Activated CD4-positive, alpha-beta T cell treated with anti-CD3 and anti-CD28 coated beads, Interleukin-2, amount 50 U/mL, for 24 hours (primary cell): ENCODE data around the gene SERPINA3.
"Not testable (repeated sequence)": the region's sequence is repeated elsewhere in the genome, so short reads cannot be mapped to it uniquely, and the experiment has no call there.

Experiments
- DNase-seq, 2 donors: peaks; one replicate each; pipeline ENCODE4 v3.0.0-alpha.2; 2020; ENCODE audit warnings: low read depth in 1 of 2, low spot score in 1 of 2

SERPINA3 gene

DNA sequence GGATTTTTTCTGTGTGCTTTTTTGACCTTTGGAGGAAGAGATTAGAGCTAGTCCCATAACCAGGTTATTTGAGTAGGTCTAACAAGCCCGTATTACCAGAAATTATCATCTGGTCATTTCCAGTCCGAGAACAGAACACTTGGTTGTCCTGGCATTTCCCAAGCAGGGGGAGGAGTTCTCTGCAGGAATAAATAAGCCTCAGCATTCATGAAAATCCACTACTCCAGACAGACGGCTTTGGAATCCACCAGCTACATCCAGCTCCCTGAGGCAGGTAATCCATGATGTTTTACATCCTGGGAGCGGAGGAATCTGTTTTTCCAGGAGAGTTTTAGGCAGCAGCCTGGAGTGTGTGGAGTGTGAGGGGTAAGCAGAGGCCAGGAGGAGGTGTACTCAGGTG, at the start of gene SERPINA3:
TSS of gene SERPINA3 (plus strand) at position 218 of the 400 bp plus-strand sequence. CDS start 2,051 bp downstream, outside the sequence.
- DNase-seq = no peak

DNA sequence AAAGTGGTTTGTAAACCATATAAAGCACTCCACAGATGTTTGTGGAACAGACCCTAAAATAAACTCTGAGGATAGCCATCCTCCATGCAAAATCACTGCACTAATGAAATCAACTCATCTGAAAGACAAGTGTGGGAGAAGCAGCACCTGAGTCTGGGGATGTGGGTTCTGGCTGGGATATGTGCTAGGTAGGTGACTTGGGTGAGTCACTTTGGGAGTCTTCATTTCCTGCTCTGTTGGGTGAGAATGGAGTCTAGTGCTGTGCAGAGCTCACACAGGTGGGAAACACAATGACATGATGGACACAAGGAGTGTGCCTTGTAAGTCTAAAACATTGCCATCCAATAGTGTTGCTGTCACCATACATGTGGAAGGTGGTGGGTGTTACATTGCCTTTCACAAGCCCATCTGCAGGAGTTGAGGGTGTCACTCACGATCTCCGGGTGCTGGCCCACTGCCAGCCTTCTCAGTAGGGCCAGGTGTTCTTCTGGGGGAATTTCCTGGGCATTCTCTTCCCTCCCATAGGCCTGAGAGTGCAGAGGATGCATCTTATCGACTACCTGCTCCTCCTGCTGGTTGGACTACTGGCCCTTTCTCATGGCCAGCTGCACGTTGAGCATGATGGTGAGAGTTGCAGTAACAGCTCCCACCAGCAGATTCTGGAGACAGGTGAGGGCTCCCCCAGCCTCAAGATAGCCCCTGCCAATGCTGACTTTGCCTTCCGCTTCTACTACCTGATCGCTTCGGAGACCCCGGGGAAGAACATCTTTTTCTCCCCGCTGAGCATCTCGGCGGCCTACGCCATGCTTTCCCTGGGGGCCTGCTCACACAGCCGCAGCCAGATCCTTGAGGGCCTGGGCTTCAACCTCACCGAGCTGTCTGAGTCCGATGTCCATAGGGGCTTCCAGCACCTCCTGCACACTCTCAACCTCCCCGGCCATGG, 49.0 kb upstream of the SERPINA3 start:
- DNase-seq = no peak

- DNase-seq = no peak
Observed at GRCh38 chr14:94564381-94564780, 47.8 kb upstream of the SERPINA3 start.

DNA sequence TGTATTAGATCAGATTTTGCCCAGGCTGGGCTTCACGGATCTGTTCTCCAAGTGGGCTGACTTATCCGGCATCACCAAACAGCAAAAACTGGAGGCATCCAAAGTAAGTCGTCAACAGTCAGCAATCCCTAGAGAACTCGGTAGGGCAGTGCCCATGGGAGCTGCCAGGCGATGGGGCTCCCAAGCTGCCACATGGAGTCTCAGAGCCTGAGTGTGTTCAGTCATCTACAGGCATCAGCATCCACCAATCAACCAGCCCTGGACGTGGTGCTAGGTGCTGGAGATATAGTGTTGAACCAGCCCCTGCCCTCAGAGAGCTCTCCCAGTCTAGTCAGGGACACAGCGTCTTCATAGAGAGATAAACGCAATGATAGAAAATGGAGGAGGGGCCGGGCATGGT, 44.0 kb upstream of the SERPINA3 start:
- no peak for DNase-seq

- DNase-seq = no peak
Observed at GRCh38 chr14:94569381-94570001, 42.7 kb upstream of the SERPINA3 start.

DNA sequence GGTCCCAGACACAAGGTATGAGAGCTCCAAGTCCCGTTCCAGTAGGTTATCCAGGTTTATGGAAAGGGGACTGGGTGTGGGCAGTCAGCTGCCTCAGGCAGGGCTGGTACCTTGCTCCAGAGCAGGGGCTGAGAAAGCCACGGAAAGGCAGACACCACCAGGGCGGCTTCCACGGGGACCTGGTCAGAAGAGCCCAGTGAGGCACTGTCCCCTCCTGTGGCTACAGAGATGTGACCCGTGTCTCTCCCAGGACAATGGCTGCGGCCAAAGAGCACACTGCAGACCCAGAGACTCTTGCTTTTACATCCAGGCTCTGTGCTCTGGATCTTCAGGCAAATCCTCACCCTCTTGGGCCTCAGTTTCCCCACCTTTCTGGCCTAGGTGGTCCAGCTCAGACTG, 42.2 kb upstream of the SERPINA3 start:
- no peak for DNase-seq

DNA sequence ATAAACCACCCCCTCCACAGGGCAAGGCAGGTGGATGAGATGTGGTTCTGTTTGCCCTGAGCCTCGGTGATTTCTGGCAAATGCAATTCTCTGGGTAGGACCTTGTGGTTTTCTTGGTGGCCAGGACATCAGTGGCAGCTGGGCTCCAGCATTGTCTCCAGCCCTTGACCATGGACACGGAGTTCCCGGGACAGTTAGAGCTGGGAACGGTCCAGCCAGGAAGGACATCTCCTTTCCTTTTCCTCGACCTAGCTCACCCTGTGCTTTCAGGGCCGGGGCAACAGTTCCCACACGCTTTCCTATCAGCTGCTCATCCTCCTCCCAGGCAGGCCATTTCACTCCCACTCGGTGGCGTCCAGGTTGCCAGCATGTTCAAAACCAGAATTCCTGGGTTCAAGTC, 41.8 kb upstream of the SERPINA3 start:
- no peak for DNase-seq

DNA sequence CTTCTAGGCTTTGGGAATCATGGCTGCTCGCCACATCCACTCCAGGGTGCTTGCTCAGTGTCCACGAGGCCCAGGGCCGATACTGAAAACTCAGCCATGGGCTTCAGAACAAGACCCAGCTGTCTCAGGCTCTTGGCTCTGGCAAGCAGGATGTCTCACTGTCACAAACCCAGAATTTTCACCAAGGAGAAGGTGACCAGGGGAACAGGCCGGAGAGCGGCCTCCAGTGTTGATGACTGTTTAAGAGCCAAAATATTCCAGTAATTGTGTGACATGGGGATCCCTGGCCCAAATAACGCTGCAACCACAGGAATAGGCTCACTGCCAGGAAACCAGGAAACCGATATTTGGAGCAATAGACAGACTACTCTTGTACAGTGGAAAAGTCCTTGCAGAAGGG, 40.8 kb upstream of the SERPINA3 start:
- DNase-seq = no peak

- no peak for DNase-seq
Observed at GRCh38 chr14:94571950-94572349, 40.2 kb upstream of the SERPINA3 start.

GRCh38 chr14:94572637-94573303, 39.4 kb upstream of the SERPINA3 start:
- DNase-seq = no peak

DNA sequence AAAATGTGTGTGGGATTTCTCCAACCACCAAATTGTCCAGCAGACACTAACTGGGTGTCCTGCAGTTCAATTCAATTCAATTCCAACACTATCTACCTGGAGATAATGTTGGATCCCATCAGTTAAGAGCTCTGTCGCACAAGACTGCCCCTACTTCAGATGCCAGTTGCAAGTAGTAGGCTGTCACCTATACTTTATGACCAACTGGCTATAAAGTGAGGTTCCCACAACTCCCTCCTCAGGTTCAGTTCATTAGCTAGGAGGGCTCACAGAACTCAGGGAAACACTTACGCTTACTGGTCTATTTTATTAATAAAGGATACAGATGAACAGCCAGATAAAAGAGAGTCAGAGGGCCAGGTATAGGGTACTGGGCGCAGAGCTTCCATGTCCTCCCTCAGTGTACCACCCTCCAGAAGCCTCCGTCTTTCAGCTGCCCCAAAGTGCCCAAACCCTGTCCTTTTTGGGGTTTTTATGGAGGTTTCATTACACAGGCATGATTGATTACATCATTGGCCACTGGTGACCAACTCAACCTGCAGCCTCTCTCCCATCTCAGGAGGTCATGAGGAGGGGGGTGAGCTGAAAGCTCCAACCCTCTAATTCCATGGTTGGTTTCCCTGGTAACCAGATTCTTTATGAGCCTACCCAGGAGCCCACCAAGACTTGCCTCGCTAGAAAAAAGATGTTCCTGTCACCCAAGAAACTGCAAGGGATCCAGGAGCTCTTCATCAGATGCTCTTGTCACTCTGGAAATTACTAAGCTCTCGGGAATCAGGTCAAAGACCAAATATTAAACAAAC, 38.5 kb upstream of the SERPINA3 start:
- no peak for DNase-seq

GRCh38 chr14:94574336-94574735, 37.9 kb upstream of the SERPINA3 start:
- DNase-seq = no peak

GRCh38 chr14:94575730-94576585, 36.2 kb upstream of the SERPINA3 start:
- no peak for DNase-seq

GRCh38 chr14:94577472-94577871, 34.7 kb upstream of the SERPINA3 start:
- DNase-seq = not testable (repeated sequence)

DNA sequence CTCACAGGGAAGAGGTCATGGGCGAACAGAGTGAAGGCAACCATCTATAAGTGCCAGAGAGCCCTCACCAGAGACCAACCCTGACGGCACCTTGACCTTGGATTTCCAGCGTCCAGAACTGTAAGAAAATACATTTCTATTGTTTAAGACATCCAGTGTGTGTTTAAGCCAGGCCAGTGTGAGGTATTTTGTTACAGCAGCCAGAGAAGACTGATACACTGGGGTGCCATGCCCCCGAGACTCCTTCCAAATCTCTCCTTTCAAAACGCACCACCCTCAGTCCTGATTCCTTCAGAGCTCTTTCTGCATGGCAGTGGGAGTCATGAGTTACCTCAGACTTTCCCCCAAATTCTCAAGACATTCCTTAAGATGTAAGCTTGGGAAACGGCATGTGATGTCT, 33.5 kb upstream of the SERPINA3 start:
- DNase-seq = no peak

GRCh38 chr14:94581127-94581999, 30.8 kb upstream of the SERPINA3 start, which contains the start of gene SERPINA5:
Gene SERPINA5 (plus strand): TSS chr14:94581426. CDS start chr14:94587363, 5,937 bp downstream.
- DNase-seq = no peak

DNA sequence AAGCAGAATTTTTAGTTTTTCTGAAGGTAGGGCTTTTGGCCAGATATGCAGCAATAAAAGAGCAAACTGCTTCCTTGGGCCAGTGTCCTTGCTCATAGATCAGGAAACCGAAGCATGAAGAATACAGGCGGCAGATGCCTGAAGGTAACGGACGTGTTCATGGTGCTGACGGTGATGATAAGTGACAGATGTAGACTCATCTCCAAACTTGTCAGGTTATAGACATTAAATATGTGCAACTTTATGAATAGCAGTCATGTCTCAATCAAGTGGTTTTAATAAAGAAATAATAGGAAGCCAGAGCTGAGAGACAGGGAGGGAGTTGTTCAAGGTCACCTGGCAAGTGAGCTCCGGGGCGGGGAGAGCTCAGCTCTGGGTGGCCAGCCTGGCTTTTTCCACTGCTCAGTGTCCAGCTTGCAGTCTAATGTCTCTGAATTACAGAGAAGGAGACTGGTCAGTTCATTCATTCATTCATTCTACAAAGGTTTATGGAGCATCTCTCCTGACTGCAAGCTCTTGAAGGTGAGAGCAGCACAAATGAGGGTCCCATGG, 29.9 kb upstream of the SERPINA3 start:
- DNase-seq = no peak

DNA sequence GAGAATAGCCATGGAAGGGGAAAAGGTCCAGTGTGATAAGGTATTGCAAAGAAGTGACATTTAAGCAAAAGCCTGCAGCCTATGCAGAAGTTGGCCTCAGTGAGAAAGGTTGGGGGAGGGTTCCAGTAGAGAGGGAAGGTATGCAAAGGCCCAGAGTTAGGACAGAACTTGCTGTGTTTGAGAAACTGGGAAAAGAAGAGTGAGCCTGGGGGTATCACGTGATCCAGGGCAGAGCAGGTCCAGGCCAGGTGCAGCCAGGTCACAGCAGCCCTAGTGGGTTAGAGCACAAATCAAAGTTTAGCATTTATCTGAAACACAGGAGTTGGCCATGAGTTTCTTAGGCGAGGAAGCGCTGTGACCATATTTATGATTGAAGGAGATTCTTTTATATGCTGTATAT, 29.3 kb upstream of the SERPINA3 start:
- no peak for DNase-seq

DNA sequence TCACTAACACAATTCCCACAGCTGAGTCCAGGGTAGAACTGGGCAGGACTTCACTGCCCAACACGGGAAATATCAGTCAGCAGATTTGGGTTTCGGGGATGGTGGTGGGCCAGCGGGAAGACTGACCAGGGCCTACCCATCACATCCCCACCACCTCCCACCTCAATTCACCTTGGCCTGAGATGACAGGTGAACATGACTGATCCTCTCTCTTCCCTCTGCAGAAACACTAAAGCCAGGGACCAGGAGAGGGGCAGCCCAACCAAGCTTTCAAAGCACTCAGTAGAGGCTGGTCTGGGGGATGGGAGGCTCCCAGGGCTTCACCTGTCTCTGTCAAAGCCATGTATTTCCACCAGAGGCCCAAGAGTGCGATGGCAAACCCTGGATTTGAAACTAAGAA, 28.6 kb upstream of the SERPINA3 start:
- no peak for DNase-seq
